ENCODE results near the gene PPIL1. TPM values are rescaled to one million over a fixed set of nuclear protein-coding genes. Genes with fewer than 3 reads are reported as not detected.

PPIL1 gene
- total and polyA plus RNA-seq, 2 experiments from 2014 or later = 51.7 to 53.0 TPM

- Histone ChIP-seq H3K27ac (peak overlapping the region; percentile 39), H3K4me1 (ENCODE audit: insufficient read depth) (peaks cover 14% of the 10 kb centered on the region), H3K9me3 (ENCODE audit: low read depth) (no peaks in the 10 kb centered on the region), H3K9me2 (replicated peaks; ENCODE audit: insufficient read depth) (no peaks in the 10 kb centered on the region), H4K20me1 (ENCODE audit: insufficient read depth, poor library complexity, severe bottlenecking) (no peaks in the 10 kb centered on the region), H3K4me3 (peak overlapping the region; percentile 41), H3K27me3 (peaks cover 29% of the 10 kb centered on the region), H3K4me2 (peak overlapping the region; percentile 96), H3K79me2 (no peaks in the 10 kb centered on the region), H3K36me3 (replicated peaks; ENCODE audit: insufficient read depth, low read depth) (no peaks in the 10 kb centered on the region), H2AFZ (peak overlapping the region; percentile 40)
- 9% methylated on average over 42 of the region's 44 CpGs for WGBS (ENCODE audit: low lambda C conversion rate, missing lambda C conversion rate)
- TF ChIP-seq CTCF (IDR thresholded peaks at IDR 0.05; ENCODE audit: poor library complexity) = no peak
- no peak for TF ChIP-seq EZH2phosphoT487 (IDR thresholded peaks at IDR 0.05; ENCODE audit: low read depth, severe bottlenecking, unreplicated experiment)
- TF ChIP-seq EZH2 (IDR thresholded peaks at IDR 0.05; ENCODE audit: borderline replicate concordance) = no peak
- DNase-seq (ENCODE audit: low spot score) = peak; percentile 38
Observed at GRCh38 chr6:36840432-36841403, 33.9 kb downstream of the PPIL1 start.

- no peaks in the 10 kb centered on the region for H4K20me1 ChIP-seq (ENCODE audit: insufficient read depth, poor library complexity, severe bottlenecking)
- DNase-seq (ENCODE audit: low spot score) = peak; percentile 65
- H3K9me3 ChIP-seq (ENCODE audit: low read depth) = no peaks in the 10 kb centered on the region
- WGBS (ENCODE audit: low lambda C conversion rate, missing lambda C conversion rate) = 1% methylated on average over 13 of the region's 70 CpGs
- no peak overlapping the region for H3K27ac ChIP-seq
- no peaks in the 10 kb centered on the region for H3K79me2 ChIP-seq
- H3K36me3 ChIP-seq (replicated peaks; ENCODE audit: insufficient read depth, low read depth) = no peaks in the 10 kb centered on the region
- H2AFZ ChIP-seq = peak overlapping the region; percentile 45
- H3K4me1 ChIP-seq (ENCODE audit: insufficient read depth) = peaks cover 14% of the 10 kb centered on the region
- H3K4me2 ChIP-seq = peak overlapping the region; percentile 96
- no peak for TF ChIP-seq EZH2 (IDR thresholded peaks at IDR 0.05; ENCODE audit: borderline replicate concordance)
- TF ChIP-seq EZH2phosphoT487 (IDR thresholded peaks at IDR 0.05; ENCODE audit: low read depth, severe bottlenecking, unreplicated experiment) = no peak
- TF ChIP-seq CTCF (IDR thresholded peaks at IDR 0.05; ENCODE audit: poor library complexity) = peak; percentile 25
- H3K9me2 ChIP-seq (replicated peaks; ENCODE audit: insufficient read depth) = no peaks in the 10 kb centered on the region
- peaks cover 29% of the 10 kb centered on the region for H3K27me3 ChIP-seq
- H3K4me3 ChIP-seq = peak overlapping the region; percentile 41
Observed at GRCh38 chr6:36839749-36840431, 34.7 kb downstream of the PPIL1 start.

- TF ChIP-seq EZH2 (IDR thresholded peaks at IDR 0.05; ENCODE audit: borderline replicate concordance) (peak; percentile 56), CTCF (IDR thresholded peaks at IDR 0.05; ENCODE audit: poor library complexity) (no peak)
- Histone ChIP-seq H2AFZ (peak within 1 kb of the TSS; percentile 45), H3K4me1 (ENCODE audit: insufficient read depth) (peaks cover 14% of the 10 kb centered on the region), H3K4me2 (peak within 1 kb of the TSS; percentile 96), H3K27me3 (peaks cover 29% of the 10 kb centered on the region), H3K36me3 (replicated peaks; ENCODE audit: insufficient read depth, low read depth) (no peaks in the 10 kb centered on the region), H3K4me3 (peak within 1 kb of the TSS; percentile 41), H3K27ac (no peak within 1 kb of the TSS), H4K20me1 (ENCODE audit: insufficient read depth, poor library complexity, severe bottlenecking) (no peaks in the 10 kb centered on the region), H3K79me2 (no peaks in the 10 kb centered on the region), H3K9me3 (ENCODE audit: low read depth) (no peaks in the 10 kb centered on the region), H3K9me2 (replicated peaks; ENCODE audit: insufficient read depth) (no peaks in the 10 kb centered on the region)
- DNase-seq (ENCODE audit: low spot score) = peak; percentile 57
- 11% methylated on average over 34 of the region's 57 CpGs for WGBS (ENCODE audit: low lambda C conversion rate, missing lambda C conversion rate)
Observed at GRCh38 chr6:36838896-36839748, 35.5 kb downstream of the PPIL1 start, which contains the start of gene CPNE5. Gene CPNE5 (minus strand): TSS chr6:36839444. CDS start chr6:36839377, 67 bp downstream.

All from hepatocyte (in vitro differentiated cells).